ENCODE measurements around the gene BANK1. TPM values are rescaled to one million over a fixed set of nuclear protein-coding genes. Genes with fewer than 3 reads are reported as not detected.

BANK1 gene
- total RNA-seq, 1 experiment from 2014 or later: 1.1 TPM

DNA sequence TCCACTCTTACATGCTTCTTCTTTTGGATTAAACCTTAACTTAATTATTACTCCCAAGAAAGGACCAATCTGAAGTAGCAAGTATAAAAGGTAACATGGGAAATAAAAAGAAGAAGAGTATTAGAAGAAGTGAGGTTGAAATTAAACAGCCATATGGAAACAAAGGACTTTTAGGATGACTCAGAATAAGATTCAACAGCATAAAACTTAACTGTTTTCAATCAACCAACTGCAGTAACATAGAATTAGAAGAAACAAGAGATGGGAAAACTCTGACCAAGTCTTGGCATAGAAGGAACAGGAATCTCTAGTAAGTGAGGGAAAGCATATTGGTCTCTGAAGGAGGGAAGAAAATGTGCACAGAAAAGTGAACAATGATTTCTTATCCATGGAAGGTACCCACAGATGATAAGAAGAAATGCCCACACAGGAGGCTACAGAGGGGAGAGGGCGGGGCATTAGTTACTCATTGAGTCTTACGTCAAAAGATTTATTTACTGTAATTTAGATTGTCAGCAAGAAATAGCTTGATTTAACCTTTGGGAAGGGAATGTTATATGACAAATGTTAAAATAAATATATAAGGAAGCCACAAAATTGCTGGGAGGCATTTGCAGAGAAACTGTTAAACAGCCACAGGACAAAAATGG, 177.3 kb downstream of the BANK1 start:
- Histone ChIP-seq H4K91ac (ENCODE audit: insufficient read length, low read depth, low read length) (no peak overlapping the region), H2BK120ac (ENCODE audit: low read depth, low read length, poor library complexity, severe bottlenecking) (no peak overlapping the region), H2BK5ac (ENCODE audit: insufficient read length, low read length) (no peak overlapping the region), H3K4me1 (ENCODE audit: insufficient read depth, low read length) (no peaks in the 10 kb centered on the region), H2BK20ac (ENCODE audit: low read depth, low read length, poor library complexity, severe bottlenecking) (no peak overlapping the region), H3K14ac (ENCODE audit: insufficient read depth, low read length) (no peak overlapping the region), H3K27ac (ENCODE audit: insufficient read length, low read depth, low read length) (no peak overlapping the region), H3K9ac (ENCODE audit: extremely low read depth, insufficient read length, low read length) (no peak overlapping the region), H2BK12ac (ENCODE audit: insufficient read length, low read depth, low read length) (no peak overlapping the region), H4K5ac (ENCODE audit: insufficient read length, low read depth, low read length) (no peak overlapping the region), H2BK15ac (ENCODE audit: low read depth, low read length) (no peak overlapping the region), H3K4me2 (ENCODE audit: insufficient read depth, insufficient read length, low read length) (no peak overlapping the region), H2AFZ (ENCODE audit: low read length) (no peak overlapping the region), H3K27me3 (ENCODE audit: insufficient read depth, low read length) (no peaks in the 10 kb centered on the region), H3K18ac (ENCODE audit: insufficient read length, low read depth, low read length) (no peak overlapping the region), H3K23me2 (ENCODE audit: insufficient read length, low read depth, low read length, poor library complexity, severe bottlenecking) (no peaks in the 10 kb centered on the region), H3K9me3 (ENCODE audit: control insufficient read depth, low read depth, low read length) (no peaks in the 10 kb centered on the region), H3K4ac (ENCODE audit: low read depth, low read length) (no peak overlapping the region), H3T11ph (ENCODE audit: low read length) (no peak overlapping the region), H3K56ac (ENCODE audit: insufficient read length, low read depth, low read length) (no peak overlapping the region), H4K8ac (replicated peaks; ENCODE audit: insufficient read length, low read depth, low read length) (no peak overlapping the region), H3K23ac (ENCODE audit: insufficient read length, low read depth, low read length) (no peak overlapping the region), H2AK5ac (ENCODE audit: insufficient read length, low read length) (no peak overlapping the region), H3K79me1 (ENCODE audit: insufficient read depth, low read depth, low read length, poor library complexity, severe bottlenecking) (no peaks in the 10 kb centered on the region), H4K20me1 (ENCODE audit: control insufficient read depth, insufficient read depth, insufficient read length) (no peaks in the 10 kb centered on the region), H3K79me2 (ENCODE audit: insufficient read depth, low read length) (no peaks in the 10 kb centered on the region)
- H3K4me1 Mint-ChIP-seq: peaks cover 8 to 10% of the 10 kb centered on the region in 2 experiments; a peak in 3 of 4 replicates
- no peak overlapping the region; a peak in 1 of 7 replicates for H3K27ac Mint-ChIP-seq
- H3K9me3 Mint-ChIP-seq: no peaks in the 10 kb centered on the region
- DNase-seq: no peak
- no CpG with 5 or more reads among the region's 2 CpGs for WGBS (ENCODE audit: extremely low coverage, insufficient read length, low lambda C conversion rate)
- H3K27me3 Mint-ChIP-seq (ENCODE audit: low read depth): no peaks in the 10 kb centered on the region
- TF ChIP-seq, protein P1, sequence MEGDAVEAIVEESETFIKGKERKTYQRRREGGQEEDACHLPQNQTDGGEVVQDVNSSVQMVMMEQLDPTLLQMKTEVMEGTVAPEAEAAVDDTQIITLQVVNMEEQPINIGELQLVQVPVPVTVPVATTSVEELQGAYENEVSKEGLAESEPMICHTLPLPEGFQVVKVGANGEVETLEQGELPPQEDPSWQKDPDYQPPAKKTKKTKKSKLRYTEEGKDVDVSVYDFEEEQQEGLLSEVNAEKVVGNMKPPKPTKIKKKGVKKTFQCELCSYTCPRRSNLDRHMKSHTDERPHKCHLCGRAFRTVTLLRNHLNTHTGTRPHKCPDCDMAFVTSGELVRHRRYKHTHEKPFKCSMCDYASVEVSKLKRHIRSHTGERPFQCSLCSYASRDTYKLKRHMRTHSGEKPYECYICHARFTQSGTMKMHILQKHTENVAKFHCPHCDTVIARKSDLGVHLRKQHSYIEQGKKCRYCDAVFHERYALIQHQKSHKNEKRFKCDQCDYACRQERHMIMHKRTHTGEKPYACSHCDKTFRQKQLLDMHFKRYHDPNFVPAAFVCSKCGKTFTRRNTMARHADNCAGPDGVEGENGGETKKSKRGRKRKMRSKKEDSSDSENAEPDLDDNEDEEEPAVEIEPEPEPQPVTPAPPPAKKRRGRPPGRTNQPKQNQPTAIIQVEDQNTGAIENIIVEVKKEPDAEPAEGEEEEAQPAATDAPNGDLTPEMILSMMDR (conservative IDR thresholded peaks at IDR 0.05): no peak
- no peak overlapping the region for H3K4me3 Mint-ChIP-seq
- H3K36me3 Mint-ChIP-seq (ENCODE audit: insufficient read depth in 1 of 3, low read depth in 3 of 3): no peaks in the 10 kb centered on the region

Measured in H9 (cell line).